ENCODE results near the gene CLEC9A.

CLEC9A gene

DNA sequence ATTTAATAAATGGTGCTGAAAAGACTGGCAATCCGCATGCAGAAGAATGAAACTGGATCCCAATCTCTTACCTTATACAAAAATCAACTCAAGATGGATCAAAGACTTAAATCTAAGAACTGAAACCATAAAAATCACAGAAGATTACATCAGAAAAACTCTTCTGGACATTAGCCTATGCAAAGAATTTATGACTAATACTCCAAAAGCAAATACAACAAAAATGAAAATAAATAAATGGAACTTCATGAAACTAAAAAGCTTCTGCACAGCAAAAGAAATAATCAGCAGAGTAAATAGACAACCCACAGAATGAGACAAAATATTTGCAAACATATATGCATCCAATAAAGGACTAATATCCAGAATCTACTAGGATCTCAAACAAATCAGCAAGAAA is 82.6 kb downstream of the CLEC9A start:
- no peak for DNase-seq

DNA sequence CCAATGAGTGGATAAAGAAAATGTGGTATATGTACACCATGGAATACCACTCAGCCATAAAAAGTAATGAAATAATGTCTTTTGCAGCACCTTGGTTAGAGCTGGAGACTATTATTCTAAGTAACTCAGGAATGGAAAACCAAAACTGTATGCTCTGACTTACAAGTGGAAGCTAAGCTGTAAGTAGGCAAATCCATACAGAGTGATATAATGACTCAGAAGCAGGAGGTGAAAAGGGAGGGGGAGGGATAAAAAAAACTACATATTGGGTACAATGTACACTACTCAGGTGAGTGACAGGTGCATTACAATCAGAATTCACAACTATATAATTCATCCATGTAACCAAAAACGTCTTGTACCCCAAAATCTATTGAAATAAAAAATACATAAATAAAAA is 83.4 kb downstream of the CLEC9A start:
- no peak for DNase-seq

GRCh38 chr12:10115311-10115710 is 84.8 kb downstream of the CLEC9A start:
- DNase-seq = no peak

Measured in NCI-H524 (cell line).